ENCODE measurements around the gene OR4C15.

The OR4C15 gene

GRCh38 chr11:55554169-55554568 lies at the start of gene OR4C15:
OR4C15 (plus strand) TSS chr11:55554469; CDS start chr11:55554469, 0 bp downstream.
- TF ChIP-seq SUZ12 (IDR thresholded peaks at IDR 0.05; ENCODE audit: extremely low read depth, insufficient read depth, insufficient read length) (no peak), YY1 (IDR thresholded peaks at IDR 0.05; ENCODE audit: insufficient read depth, insufficient read length) (no peak), ZNF274 (IDR thresholded peaks at IDR 0.05; ENCODE audit: low read depth, low read length) (no peak)
- Histone ChIP-seq H3K27me3 (ENCODE audit: insufficient read depth, insufficient read length) (no peaks in the 10 kb centered on the region), H3K4me1 (ENCODE audit: insufficient read depth, insufficient read length) (no peaks in the 10 kb centered on the region), H3K36me3 (ENCODE audit: insufficient read depth, insufficient read length, low read length) (no peaks in the 10 kb centered on the region), H3K9ac (ENCODE audit: insufficient read length, low read depth) (no peak within 1 kb of the TSS), H3K4me3 (ENCODE audit: insufficient read length, low read depth) (no peak within 1 kb of the TSS), H3K9me3 (ENCODE audit: insufficient read depth, low read length) (no peaks in the 10 kb centered on the region)
- DNase-seq (ENCODE audit: low read depth, low spot score) = no peak

GRCh38 chr11:55571828-55572227 lies 17.6 kb downstream of the OR4C15 start, which contains the start of gene OR4C16:
OR4C16 (plus strand) TSS chr11:55572128; CDS start chr11:55572128, 0 bp downstream.
- Histone ChIP-seq H3K4me3 (ENCODE audit: insufficient read length, low read depth) (no peak within 1 kb of the TSS), H3K36me3 (ENCODE audit: insufficient read depth, insufficient read length, low read length) (no peaks in the 10 kb centered on the region), H3K27me3 (ENCODE audit: insufficient read depth, insufficient read length) (no peaks in the 10 kb centered on the region), H3K9me3 (ENCODE audit: insufficient read depth, low read length) (peaks cover 33% of the 10 kb centered on the region), H3K4me1 (ENCODE audit: insufficient read depth, insufficient read length) (no peaks in the 10 kb centered on the region), H3K9ac (ENCODE audit: insufficient read length, low read depth) (no peak within 1 kb of the TSS)
- DNase-seq (ENCODE audit: low read depth, low spot score) = no peak
- no peak for TF ChIP-seq ZNF274 (IDR thresholded peaks at IDR 0.05; ENCODE audit: low read depth, low read length)

GRCh38 chr11:55572548-55572947 lies 18.3 kb downstream of the OR4C15 start:
- no peaks in the 10 kb centered on the region for H3K4me1 ChIP-seq (ENCODE audit: insufficient read depth, insufficient read length)
- H3K36me3 ChIP-seq (ENCODE audit: insufficient read depth, insufficient read length, low read length) = no peaks in the 10 kb centered on the region
- H3K9me3 ChIP-seq (ENCODE audit: insufficient read depth, low read length) = peaks cover 39% of the 10 kb centered on the region
- no peaks in the 10 kb centered on the region for H3K27me3 ChIP-seq (ENCODE audit: insufficient read depth, insufficient read length)
- TF ChIP-seq YY1 (IDR thresholded peaks at IDR 0.05; ENCODE audit: insufficient read depth, insufficient read length) (no peak), SUZ12 (IDR thresholded peaks at IDR 0.05; ENCODE audit: extremely low read depth, insufficient read depth, insufficient read length) (no peak), ZNF274 (IDR thresholded peaks at IDR 0.05; ENCODE audit: low read depth, low read length) (no peak)
- DNase-seq (ENCODE audit: low read depth, low spot score) = no peak
- no peak overlapping the region for H3K4me3 ChIP-seq (ENCODE audit: insufficient read length, low read depth)
- H3K9ac ChIP-seq (ENCODE audit: insufficient read length, low read depth) = no peak overlapping the region
